Stimulated activated CD4-positive, alpha-beta T cell treated with anti-CD3 and anti-CD28 coated beads, Interleukin-2, amount 100 ng/mL, for 4 hours (primary cell): ENCODE data around the gene SRRT.

Experiments used
- DNase-seq: peaks from one replicate; pipeline ENCODE4 v3.0.0-alpha.2; 2020; ENCODE audit warnings: low read depth

The SRRT gene

GRCh38 chr7:100855515-100855914, 19.4 kb upstream of the SRRT start:
- no peak for DNase-seq

- DNase-seq = no peak
Observed at GRCh38 chr7:100856871-100857282, 18.0 kb upstream of the SRRT start.

GRCh38 chr7:100859856-100860255, 15.0 kb upstream of the SRRT start:
- DNase-seq = no peak

- DNase-seq = no peak
Observed at GRCh38 chr7:100860702-100861615, 13.9 kb upstream of the SRRT start.

- no peak for DNase-seq
Observed at GRCh38 chr7:100861616-100861985, 13.3 kb upstream of the SRRT start.

GRCh38 chr7:100863406-100863950, 11.4 kb upstream of the SRRT start:
- DNase-seq = no peak

GRCh38 chr7:100864263-100864845, 10.5 kb upstream of the SRRT start:
- no peak for DNase-seq

- no peak for DNase-seq
Observed at GRCh38 chr7:100865372-100865911, 9.5 kb upstream of the SRRT start.

GRCh38 chr7:100865938-100866728, 8.8 kb upstream of the SRRT start:
- no peak for DNase-seq

GRCh38 chr7:100866729-100867039, 8.2 kb upstream of the SRRT start:
- no peak for DNase-seq

- DNase-seq = peak; percentile 62
Observed at GRCh38 chr7:100867040-100867775, 7.7 kb upstream of the SRRT start, which contains the start of gene TRIP6. TSS of gene TRIP6 (plus strand) at chr7:100867387. CDS start at chr7:100867498, 111 bp downstream.

- no peak for DNase-seq
Observed at GRCh38 chr7:100867776-100868485, 7.0 kb upstream of the SRRT start.

GRCh38 chr7:100873599-100874299, 1.2 kb upstream of the SRRT start:
- DNase-seq = no peak

GRCh38 chr7:100874300-100874576, 665 bp upstream of the SRRT start:
- DNase-seq = no peak

GRCh38 chr7:100875356-100875751, 451 bp downstream of the SRRT start:
- DNase-seq = no peak

- DNase-seq = no peak
Observed at GRCh38 chr7:100878013-100878412, 3.1 kb downstream of the SRRT start.

- DNase-seq = no peak
Observed at GRCh38 chr7:100878685-100879084, 3.8 kb downstream of the SRRT start.

- DNase-seq = no peak
Observed at GRCh38 chr7:100879685-100880261, 4.9 kb downstream of the SRRT start.

GRCh38 chr7:100880645-100881044, 5.7 kb downstream of the SRRT start:
- DNase-seq = no peak

- DNase-seq = no peak
Observed at GRCh38 chr7:100881136-100881535, 6.2 kb downstream of the SRRT start.
